Loucy (cell line): ENCODE measurements around the gene BTD.

Experiments
- CTCF ChIP-seq: fragments of 200-600 bp; sonication (generic); conservative IDR thresholded peaks from 2 replicates; pipeline ENCODE4 v1.5.1; 2014; ENCODE audit warnings: mild to moderate bottlenecking, antibody characterized with exemption, low read length
- EZH2phosphoT487 ChIP-seq: fragments of 200-600 bp; IDR thresholded peaks from 2 replicates; pipeline ENCODE4 v1.6.1; 2018; ENCODE audit warnings: antibody characterized with exemption, mild to moderate bottlenecking, moderate library complexity, borderline replicate concordance

DNA sequence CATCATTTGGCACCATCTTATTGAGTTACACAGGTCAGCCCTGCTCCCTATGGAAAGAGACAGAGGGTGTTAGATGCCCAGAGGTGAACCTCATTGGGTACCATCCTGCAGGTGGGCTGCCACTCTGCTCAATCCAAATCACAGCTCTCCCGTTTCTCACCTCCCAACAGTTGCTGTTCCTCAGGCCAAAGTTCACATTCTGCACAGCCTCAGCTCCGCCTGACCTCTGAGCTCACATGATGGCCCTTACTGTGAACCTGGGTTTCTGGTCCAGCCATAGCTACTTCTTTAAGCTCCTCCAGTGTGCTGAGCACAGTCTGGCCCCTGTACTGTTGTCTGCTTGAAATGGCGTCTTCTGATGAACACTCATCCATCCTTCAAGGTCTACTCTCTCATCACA is 47.8 kb downstream of the BTD start:
- no peak for TF ChIP-seq CTCF
- no peak for TF ChIP-seq EZH2phosphoT487
